AML-193 (cell line): ENCODE data around the gene BEGAIN.

Experiments used
- DNase-seq, 2 experiments: peaks; one replicate each; lab custom pipeline; 2025; lab: John Stamatoyannopoulos, UW

The BEGAIN gene

DNA sequence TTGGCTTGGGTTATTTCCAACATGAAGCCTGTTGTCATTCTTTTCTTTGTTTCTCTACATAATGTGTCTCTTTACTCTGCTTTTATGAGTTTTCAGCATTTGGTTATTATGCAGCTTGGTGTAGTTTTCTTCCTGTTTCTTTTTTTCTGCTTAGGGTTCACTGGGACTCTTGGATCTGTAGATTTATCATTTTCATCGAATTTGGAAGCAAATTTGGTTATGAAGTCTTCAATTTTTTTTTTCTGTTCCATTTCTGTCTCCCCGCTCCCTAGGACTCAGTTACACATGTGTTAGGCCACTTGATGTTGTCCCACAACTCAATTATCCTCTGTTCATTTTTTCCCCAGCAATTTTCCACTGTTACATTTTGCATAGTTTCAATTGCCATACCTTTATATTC, 13.8 kb upstream of the BEGAIN start:
- DNase-seq: no peak

DNA sequence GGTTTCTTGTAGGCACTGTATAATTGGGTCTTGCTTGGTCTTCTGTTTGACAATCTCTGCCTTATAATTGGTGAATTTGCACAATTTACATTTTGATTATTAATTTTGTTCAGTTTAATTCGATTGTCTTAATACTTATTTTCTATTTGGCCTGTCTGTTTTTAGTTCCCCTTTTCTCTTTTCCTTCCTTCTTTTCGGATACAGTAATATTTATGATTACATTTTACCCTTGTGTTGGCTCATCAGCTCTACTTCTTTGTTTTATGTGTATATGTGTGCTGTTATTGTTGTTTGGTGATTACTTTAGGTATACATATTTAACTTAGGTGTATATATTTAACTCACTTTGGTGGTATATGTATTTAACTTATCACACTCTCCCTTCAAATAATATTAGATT, 12.8 kb upstream of the BEGAIN start:
- DNase-seq: peak; percentile 35 to 46

DNA sequence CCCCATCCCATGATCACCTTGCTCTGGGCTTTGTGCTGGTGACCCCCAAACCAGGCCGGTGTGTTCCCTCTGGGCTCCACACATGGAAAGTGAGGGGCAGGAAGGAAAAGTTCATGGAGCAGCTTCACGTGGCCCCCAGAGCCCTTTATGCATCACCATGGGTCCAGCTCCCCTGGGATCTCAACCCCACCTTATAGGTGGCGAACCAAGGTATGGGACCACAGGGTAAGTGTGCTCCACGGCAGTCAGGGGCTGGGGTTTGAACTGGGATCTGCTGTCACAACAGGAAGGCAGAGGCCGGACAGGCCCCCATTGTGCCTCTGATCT, 7.4 kb upstream of the BEGAIN start:
- DNase-seq: no peak

DNA sequence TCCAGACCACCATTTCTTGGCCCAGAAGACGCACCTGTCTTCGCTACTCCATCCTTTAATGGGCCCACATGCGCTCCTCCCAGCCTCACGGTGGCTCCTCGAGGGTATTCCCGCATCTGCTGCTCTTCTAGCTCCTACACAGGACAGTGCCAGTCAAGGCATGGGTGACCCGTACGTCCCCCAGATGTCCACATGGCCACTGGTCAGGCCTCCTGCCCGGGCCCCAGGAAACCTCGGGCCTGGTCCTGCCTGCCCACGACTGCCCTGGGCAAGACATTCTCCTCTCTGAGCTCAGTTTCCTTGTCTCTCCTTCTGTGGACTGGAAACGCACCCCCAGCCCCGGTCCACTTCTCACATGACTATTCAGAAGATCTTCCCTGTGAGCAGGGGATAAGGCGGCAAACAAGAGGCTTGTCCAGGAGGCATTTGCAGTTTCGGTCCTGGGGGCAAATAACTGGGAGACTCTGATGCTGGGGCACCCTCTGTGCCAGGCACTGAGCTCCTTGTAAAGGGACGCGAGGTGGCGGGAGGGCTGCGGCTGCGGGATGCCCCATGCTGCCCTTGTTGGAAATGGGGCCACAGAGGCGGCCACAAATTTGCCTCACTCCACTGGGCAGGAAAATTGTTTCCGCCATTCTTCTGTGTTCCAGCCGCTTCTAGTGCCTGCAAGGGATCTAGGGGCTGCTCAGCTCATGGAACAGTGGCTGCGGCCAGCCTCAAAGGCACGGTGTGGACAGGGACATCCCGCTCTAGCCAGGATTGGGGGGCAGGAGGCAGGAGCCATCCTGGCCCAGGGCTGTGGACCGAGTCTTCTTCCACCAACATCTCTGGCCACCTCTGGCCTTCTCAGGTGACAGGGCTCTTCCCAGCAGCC, 6.8 kb upstream of the BEGAIN start:
- DNase-seq: no peak

DNA sequence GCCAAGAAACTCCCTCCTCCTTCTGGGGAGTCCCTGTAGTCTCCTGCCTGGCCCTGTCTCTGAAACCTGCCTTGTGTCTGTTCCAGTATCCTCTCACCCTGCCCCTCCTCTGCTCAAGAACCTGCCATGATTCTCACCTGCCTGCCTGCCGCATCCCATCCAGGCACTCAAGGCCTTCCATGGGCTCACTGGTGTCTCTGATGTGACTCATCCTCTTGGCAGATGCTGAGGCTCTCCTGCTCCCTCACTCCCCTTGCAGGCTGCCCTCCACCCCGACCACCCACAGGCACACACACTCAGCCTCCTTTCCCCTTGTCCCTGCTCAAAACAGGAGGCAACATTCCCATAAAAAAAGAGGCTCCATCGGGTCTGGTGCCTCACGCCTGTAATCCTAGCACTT, 5.8 kb upstream of the BEGAIN start:
- no peak for DNase-seq

DNA sequence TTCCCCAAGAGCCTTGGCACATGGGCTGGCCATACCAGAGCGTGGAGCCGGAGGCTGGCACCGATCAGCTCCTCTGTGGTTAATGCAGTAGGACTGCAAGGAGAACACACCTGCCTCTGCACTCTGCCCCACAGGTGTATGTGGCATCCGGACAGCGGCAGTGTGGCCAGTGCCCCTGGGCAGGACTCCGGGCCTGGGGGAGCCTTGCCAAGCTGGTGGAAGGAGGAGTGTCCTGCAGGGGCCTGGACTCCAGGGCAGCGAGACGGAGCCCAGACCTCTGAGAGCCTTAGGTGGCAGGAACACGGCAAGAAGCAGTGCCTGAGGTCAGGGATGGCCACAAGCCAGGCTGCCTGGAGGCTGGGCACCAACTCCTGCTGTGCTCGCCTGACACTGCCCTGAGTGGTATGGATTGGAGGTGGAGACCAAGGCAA, 5.3 kb upstream of the BEGAIN start:
- no peak for DNase-seq

DNA sequence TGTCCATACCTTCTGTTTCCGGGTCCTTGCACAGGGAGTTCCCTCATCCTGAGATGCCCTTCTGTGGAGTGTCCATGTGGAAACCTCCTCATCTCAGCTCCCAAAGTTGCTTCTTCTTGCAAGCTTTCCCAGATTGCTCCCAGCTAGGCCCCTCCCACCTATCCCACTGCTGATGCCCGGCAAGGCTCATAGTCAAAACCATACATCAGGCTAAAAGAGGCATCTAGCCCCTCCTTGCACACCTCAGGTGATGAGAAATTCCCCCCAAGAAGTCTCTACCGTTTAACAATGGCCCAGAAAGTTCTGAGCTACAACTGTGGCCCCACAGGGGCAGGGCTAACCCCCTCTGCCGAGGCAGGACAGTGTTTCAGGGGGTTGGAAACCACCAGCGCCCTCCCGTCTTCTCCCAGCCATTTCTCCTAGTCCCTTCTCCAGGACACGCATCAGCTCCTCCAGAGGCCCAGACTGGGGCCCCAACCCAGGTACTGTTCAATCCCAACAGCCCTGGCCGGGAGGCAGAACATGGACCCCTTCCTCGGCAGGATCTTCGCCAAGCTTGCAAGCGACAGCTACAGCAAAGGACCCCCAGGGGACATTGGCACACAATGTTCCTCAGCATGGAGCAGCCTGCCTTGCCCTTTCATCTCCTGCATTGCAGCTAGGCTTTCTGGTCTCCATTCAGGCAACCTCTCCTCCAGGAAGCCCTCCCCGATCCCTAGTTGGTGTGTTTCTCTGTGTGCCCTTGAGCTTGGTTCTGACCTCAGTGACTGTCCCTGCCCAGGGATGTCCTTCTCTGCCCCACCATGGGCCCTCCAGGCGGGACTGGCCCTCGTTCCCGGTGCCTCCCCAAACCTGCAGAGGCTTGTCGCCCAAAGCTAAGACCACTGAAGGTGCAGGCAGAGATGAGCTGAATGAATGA, 4.5 kb upstream of the BEGAIN start:
- DNase-seq: no peak

DNA sequence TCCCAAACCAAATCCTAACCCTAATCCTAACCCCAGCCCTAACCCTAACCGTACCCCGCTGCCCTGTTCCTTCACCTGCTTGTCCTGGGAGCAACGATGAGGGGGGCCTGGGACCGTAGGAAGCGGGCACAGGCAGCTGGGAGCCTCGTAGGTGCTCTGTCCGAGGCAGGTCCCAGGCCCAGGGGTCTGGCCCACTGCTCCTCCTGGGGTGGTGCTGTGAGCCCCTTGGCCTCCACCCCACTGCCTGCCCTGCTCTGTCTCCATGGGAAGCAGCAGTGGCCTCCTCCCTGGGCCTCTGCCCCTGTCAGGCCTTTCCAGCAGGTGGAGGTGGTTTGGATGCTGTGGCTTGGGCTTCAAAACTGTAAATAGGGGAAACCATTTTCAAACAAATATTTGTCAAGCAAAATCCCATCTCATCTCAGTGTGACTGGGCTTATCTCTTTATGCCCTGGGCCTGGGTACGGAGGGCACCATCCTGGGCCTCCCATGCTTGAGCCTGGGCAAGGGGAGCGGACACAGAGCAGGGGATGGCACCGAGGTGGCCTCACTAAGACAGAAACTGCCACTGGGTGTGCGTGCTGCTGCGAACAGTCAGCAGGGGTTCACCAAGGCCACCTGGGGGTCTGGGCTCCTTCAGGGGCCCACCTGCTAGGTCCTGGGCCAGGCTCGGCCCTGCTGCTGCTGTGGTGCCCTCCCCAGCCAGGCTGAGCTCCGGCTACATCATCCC, 3.7 kb upstream of the BEGAIN start:
- DNase-seq: no peak

DNA sequence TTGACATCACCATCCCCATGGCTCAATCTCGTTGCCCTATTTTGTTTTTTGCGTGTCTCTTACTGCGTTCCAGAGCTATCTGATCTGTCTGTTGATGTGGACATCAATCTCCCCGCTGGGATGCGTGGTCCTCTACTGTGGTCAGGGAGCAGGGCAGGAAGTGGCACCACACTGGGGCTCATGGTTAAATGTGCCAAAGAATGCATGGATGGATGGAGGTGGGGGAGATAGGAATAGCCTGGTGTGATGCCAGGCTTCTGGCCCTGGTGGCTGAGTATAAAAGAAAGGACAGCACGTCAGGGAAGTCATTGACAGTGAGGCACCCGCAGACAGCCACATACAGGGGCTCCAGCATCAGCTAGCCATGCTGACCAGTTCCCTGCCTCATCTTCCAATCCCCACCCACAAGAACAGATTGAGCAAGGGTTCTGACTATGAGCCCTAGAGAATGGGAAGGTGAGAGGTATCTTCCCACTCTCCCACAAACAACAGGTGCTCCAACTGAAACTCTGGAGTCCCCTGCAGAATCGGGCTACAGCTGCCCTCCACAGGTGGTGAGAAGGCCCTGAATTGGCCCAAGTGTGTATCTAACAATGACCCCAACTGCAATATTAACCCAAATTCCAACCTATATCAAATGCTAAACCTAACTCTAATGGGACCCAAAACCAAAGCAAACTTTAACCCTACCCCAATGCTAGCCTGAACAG, 2.7 kb upstream of the BEGAIN start:
- DNase-seq: no peak

DNA sequence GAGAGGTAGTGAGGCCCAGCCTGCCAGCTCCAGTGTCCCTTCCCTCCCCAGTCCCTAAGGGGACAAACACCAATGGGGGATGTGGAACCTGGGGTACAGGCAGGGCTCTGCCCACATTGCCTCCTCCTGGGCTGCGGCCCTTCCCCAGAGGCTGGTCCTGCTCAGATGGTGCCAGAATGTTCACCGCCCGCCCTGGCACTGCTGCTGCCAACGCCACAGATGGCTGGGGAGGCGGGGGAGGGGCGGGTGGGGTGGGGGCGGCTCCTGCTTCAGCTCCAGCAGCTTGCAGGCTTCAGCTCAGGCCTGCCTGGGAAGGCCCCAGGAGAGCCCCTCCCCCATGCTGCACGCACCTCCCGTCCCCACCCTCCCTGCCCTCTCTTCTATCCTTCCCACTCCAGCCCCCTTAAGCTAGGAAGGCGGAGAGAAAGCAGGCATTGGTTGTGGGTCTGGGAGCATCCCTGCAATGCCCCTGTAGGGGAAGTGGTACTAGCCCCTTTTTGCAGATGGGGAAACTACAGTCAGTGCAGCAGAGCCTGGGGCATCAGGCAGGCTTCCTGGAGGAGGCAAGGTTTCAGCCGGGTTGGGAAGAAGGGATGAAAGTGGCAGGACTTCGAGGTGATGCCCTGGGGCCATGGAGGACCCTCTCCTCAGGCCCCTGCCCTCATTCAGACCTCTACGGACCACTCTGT, 2.0 kb upstream of the BEGAIN start:
- DNase-seq: no peak

DNA sequence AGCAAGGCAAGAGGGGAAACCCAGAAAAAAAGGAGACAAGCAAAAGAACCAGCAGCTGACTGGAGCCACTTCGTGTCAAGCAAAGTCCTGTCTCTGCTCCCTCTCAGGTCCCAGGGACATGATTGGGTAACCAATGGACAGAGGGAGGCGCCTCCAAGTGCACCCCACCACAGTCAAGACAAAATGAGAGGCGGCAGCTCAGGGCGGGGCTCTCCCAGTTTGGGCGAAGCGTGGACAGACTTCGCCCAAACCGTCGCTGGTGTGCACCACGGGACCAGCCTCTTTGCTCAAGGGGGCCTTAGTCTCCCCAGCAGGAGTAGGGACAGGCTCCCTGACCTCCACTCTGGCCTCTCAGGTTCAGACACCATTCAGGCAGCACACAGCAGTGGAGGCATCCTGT, 1.5 kb upstream of the BEGAIN start:
- no peak for DNase-seq

DNA sequence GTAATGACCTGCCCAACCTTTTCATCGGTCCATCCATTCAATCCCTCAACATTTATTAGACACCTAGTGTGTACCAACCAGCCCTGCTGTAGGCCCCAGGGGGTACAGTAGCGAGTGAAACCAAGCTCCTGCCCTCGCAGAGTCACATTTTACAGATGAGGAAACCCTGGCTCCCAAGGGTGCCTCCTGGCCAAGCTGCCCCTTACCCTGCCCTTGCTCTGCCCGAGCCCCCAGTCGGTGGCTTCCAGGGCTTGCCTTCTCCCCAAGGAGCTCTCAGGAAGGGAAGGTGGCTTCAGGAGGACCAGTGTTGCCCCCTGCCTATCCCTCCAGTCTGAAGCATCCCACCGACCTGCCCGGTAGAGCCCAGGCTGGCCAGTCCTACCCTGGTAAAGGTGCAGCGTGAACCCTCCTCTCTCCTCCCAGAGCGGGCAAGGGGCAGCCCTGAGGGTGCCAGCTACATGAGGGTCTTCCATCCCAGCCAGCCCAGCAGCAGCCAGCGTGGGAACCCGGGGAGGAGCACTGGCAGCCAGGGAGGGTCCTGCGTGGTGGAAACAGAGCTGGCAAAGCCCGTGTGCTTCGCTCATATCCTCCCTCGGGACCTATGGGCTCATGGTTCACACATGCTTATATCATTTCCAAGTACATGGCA, 670 bp upstream of the BEGAIN start:
- no peak for DNase-seq

DNA sequence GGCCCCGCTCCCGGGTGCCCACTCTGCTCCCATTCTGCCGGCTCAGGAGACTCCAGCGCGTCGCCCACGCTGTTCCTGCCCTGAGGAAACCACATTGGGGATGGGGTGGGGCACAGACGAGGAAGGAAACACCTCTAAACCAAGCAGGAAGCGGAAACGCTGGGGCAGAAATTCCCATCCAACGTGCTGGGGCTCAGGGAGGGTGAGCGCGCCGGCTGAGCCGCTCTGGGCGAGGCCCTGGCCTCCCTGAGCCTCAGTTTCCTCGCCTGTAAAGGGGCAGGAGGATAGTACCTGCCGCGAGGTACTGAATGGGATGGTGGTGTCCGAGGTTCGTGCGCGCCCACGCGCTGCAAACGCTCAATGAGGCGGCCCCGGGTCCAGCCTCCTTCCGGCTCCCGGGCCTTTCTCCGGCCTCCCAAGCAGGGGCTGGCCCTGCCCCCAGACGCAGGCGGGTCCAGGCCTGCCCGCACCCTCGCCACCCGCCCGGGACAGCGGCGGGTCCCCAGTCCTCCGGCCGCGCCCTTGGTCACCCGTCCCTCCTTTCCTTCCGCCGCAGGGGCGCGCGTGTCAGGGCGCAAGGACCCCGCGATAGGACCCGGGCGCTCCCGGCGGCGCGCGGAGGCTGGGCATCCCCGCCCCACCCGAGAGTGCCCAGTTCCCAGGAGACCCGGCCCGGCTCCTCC, 673 bp downstream of the BEGAIN start:
- no peak for DNase-seq

DNA sequence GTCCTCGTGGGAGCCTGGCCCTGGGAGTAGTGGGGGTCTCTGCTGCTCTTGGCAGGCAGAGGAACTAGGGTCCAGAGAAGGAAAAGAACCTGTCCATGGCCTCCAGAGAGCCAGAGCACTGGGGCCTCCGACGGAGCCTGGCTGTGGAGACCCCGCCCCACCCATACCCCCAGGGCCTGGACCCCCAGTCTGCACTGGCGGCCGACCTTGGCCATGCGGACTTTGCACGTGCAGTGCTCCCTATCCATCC, 1.1 kb downstream of the BEGAIN start:
- no peak for DNase-seq

DNA sequence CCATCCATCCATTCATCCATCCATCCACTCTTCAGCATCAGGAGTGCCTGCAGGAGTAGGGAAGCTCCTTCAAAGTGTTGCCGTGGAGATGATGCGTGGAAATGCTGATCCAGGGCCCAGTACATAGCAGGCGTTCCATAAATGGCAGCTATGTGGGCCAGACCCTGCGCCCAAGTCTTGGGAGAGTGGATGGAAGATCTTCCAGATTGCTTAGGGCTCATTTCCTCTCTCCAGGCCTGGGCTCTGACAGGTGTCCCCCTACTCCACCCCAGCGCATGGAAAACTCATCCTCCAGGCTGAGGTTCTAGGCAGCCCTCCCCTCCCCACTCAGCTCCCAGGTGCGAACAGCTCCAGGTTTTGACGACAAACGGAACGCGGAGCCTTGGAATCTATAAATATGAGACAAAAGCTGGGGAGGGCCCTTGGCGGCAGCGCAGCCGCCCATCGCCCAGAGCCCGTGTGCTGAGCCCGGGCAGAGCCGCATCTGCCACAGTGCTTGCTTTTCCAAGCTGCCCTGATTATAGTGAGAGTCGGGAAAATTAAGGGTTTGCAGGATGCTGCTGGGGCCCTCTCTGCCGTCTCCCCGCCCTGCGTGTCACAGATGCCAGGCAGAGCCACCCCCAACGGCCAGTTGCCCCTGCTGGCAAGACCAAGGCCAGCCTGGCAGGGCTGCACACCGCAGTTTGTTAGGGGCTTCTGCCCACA, 1.6 kb downstream of the BEGAIN start:
- DNase-seq: no peak

DNA sequence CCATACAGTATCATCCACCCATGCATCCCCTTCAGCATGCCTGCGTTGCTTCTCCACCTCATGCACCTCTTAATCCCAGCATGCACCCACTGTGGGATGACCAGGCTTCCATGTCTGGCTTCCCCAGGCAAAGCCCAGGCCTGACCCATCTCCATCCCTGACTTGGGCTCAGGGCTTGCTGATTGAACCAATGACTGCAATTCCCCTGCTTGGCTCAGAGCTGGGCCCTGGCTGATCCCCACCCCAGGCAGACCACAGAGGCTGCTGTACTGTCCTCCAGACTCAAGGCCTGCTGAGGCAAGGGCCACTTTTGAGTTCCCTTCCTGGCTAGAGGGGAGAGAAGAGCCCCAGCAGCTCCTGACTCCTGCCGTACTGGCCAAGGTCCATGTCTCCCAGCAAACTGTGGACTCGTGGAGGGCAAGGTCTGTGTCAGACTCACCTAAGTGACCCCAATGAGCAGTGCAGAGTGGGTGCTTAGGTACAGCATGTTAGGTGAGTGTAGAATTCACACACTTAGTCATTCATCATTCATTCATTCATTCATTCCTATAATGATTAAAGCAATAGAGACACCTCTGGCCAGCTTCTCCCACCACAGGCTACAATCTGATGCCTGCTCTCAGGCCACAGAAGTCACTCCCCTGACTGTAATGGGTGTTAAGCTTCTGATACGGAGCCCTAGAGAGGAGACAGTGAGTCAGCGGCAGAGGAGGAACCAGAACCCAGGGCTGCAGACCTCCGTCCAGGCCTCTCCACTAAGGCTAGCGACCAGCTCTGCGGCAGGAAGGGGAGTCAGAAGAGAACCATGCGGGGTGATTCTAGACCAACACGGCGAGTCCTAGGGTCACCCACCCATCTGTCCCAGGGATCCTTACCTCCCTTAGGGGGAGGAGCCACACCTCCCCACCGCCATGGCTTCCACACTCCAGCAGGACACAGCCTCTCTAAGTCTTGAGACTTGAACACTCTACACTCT, 2.9 kb downstream of the BEGAIN start:
- DNase-seq: no peak

DNA sequence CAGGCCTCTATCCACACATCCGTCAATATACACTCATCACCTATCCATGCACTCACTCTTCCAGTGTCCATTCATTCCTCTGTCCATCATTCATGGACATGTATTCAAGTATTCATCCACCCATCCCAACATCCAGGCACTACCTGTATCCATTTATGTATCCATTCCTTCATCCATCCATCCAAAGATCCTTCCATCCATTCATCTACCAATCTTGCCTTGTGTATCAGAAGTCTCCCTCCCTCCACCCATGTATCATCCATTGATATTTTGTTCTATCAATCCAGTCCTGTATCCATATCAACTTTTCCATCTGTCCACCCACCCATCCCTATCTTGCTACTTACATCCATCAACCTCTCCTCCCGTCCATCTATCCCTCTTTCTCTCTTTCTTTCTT, 4.0 kb downstream of the BEGAIN start:
- DNase-seq: no peak

DNA sequence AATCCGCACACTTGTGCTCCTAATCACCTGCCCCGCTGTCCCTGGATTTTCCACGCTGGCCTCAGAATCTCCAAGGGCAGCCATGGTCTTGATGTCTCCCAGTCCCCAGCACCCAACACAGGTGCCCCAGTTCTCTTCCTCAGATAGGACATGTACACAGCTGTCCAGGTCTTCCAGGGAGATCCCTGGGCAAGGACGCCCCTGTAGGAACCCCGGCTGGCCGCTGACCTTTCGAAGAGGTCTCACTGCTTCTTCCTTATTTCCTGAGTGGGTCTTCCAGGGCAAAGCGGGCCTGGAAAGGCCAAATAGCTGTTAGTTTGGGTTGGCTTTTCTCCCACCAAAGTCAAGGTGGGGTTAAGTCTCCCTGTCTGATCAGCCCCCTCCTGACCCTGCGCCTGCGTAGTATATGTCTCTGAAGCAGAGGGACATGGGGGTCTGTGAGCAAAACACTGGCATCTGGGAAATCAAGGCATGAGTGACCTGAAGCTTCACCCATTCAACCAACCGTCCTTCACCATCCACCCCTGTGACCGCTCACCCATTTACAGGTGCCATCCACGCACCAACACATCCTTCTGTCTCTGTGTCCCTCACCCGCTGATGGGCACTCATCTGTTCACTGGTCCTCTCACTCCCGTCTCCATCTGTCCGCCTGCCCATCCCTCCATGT, 4.6 kb downstream of the BEGAIN start:
- no peak for DNase-seq
